PC-3 (cell line): ENCODE measurements around the gene TAPBPL. TPM values are rescaled to one million over a fixed set of nuclear protein-coding genes. Genes with fewer than 3 reads are reported as not detected.
"Not testable (repeated sequence)": the region's sequence is repeated elsewhere in the genome, so short reads cannot be mapped to it uniquely, and the experiment has no call there.

Experiments
- ATAC-seq: fragments of 200-7000 bp; cut with Tn5 transposase; 2 replicates; pipeline ENCODE4 v1.9.1; 2020; ENCODE audit warnings: mild to moderate bottlenecking, moderate library complexity
- BruUV-seq: library from RNA; stranded (reverse); fragments of 400-500 nt; replicated peaks from 2 replicates; lab custom pipeline; 2021; lab: Mats Ljungman, UMichigan
- CTCF ChIA-PET: fragments of 300-600 bp; sonication (Branson Sonifier 250); formaldehyde crosslinking; loops from one replicate; lab custom pipeline; 2022; ENCODE audit warnings: antibody characterized with exemption; lab: Charles Lee
- POLR2A ChIA-PET: fragments of 300-600 bp; sonication (Branson Sonifier 250); formaldehyde crosslinking; loops from one replicate; lab custom pipeline; 2022; ENCODE audit warnings: antibody characterized with exemption; ENCODE audit not compliant: unreplicated experiment; lab: Charles Lee
- DNase-seq: peaks from one replicate; pipeline ENCODE4 v3.0.0-alpha.2; 2015
- H2AFZ ChIP-seq: fragments of 300-600 bp; sonication (generic); 2 replicates; pipeline ENCODE4 v1.6.0; 2016; ENCODE audit warnings: antibody characterized with exemption, low read length
- H3F3A ChIP-seq: fragments of 300-600 bp; sonication (generic); one replicate; pipeline ENCODE4 v1.6.0; 2017; ENCODE audit warnings: antibody characterized with exemption, low read length, control low read depth, mild to moderate bottlenecking; ENCODE audit not compliant: unreplicated experiment
- H3K27ac ChIP-seq: fragments of 300-600 bp; sonication (generic); 2 replicates; pipeline ENCODE4 v1.5.1; 2016; ENCODE audit warnings: mild to moderate bottlenecking, low read length
- H3K27me3 ChIP-seq: fragments of 300-600 bp; sonication (generic); 2 replicates; pipeline ENCODE4 v1.6.1; 2016; ENCODE audit warnings: low read length, mixed read lengths
- H3K36me3 ChIP-seq: fragments of 300-600 bp; sonication (generic); 2 replicates; pipeline ENCODE4 v1.6.1; 2016; ENCODE audit warnings: low read depth, mixed run types, low read length, mixed read lengths
- H3K4me1 ChIP-seq: fragments of 300-600 bp; sonication (generic); 2 replicates; pipeline ENCODE4 v1.5.1; 2016; ENCODE audit warnings: low read length; ENCODE audit not compliant: insufficient read depth
- H3K4me2 ChIP-seq: fragments of 300-600 bp; sonication (generic); 2 replicates; pipeline ENCODE4 v1.6.0; 2016; ENCODE audit warnings: low read length
- H3K4me3 ChIP-seq: fragments of 300-600 bp; sonication (generic); 2 replicates; pipeline ENCODE4 v1.5.1; 2016; ENCODE audit warnings: mild to moderate bottlenecking, low read length, mixed read lengths
- H3K79me2 ChIP-seq: fragments of 300-600 bp; sonication (generic); 2 replicates; pipeline ENCODE4 v1.6.1; 2017; ENCODE audit warnings: low read length, mixed read lengths
- H3K9ac ChIP-seq: fragments of 300-600 bp; sonication (generic); 2 replicates; pipeline ENCODE4 v1.6.0; 2016; ENCODE audit warnings: mild to moderate bottlenecking, low read length
- H3K9me2 ChIP-seq: fragments of 300-600 bp; sonication (generic); replicated peaks from 2 replicates; pipeline ENCODE4 v1.6.1; 2016; ENCODE audit warnings: mixed run types, low read length, mixed read lengths
- H3K9me3 ChIP-seq: fragments of 300-600 bp; sonication (generic); 2 replicates; pipeline ENCODE4 v1.6.1; 2016; ENCODE audit warnings: low read length, mixed read lengths
- H4K20me1 ChIP-seq: fragments of 300-600 bp; sonication (generic); 2 replicates; pipeline ENCODE4 v1.6.1; 2016; ENCODE audit warnings: low read length, mixed read lengths
- CTCF ChIP-seq: fragments of 300-600 bp; sonication (generic); conservative IDR thresholded peaks from 2 replicates; pipeline ENCODE4 v1.5.1; 2017; ENCODE audit warnings: antibody characterized with exemption, low read depth, mild to moderate bottlenecking, low read length
- EZH2 ChIP-seq: fragments of 300-600 bp; sonication (generic); IDR thresholded peaks from one replicate; pipeline ENCODE4 v1.6.1; 2017; ENCODE audit warnings: antibody characterized with exemption, mild to moderate bottlenecking, low read length; ENCODE audit not compliant: unreplicated experiment
- EZH2phosphoT487 ChIP-seq: fragments of 300-600 bp; sonication (generic); IDR thresholded peaks from 2 replicates; pipeline ENCODE4 v1.6.1; 2018; ENCODE audit warnings: mild to moderate bottlenecking, antibody characterized with exemption, low read length, borderline replicate concordance
- intact Hi-C: fragments of 100-400 bp; cut with micrococcal nuclease; formaldehyde crosslinking; loops from 2 replicates; pipeline ENCODE4 v1.9.0; 2023
- total RNA-seq: library from RNA; depleted of rRNA; stranded (reverse); fragments of >200 nt; gene quantifications from 2 replicates; pipeline ENCODE4 v1.2.3, GENCODE V29; 2014

The TAPBPL gene
- total RNA-seq, 1 experiment from 2014 or later, result 0.47 TPM

GRCh38 chr12:6478416-6478815 lies 26.6 kb downstream of the TAPBPL start:
- Histone ChIP-seq H3K9me2 (no peaks in the 10 kb centered on the region), H3K79me2 (no peaks in the 10 kb centered on the region), H3K27ac (no peak overlapping the region), H3K9me3 (no peaks in the 10 kb centered on the region), H3K4me1 (no peaks in the 10 kb centered on the region), H4K20me1 (no peaks in the 10 kb centered on the region), H3K9ac (no peak overlapping the region), H3K27me3 (no peaks in the 10 kb centered on the region), H3K36me3 (no peaks in the 10 kb centered on the region), H3F3A (no peaks in the 10 kb centered on the region), H3K4me2 (no peak overlapping the region), H3K4me3 (no peak overlapping the region), H2AFZ (no peak overlapping the region)
- no TSS peak for BruUV-seq
- DNase-seq, result no peak
- no peak for ATAC-seq
- ChIA-PET CTCF (no interaction called here), POLR2A (no interaction called here)
- TF ChIP-seq CTCF, result no peak
- no peak for TF ChIP-seq EZH2
- TF ChIP-seq EZH2phosphoT487, result no peak
- intact Hi-C loops, result no loop called here

GRCh38 chr12:6488240-6488639 lies 36.4 kb downstream of the TAPBPL start:
- H3K9me2 ChIP-seq, result no peaks in the 10 kb centered on the region
- no TSS peak for BruUV-seq
- H3K79me2 ChIP-seq, result peaks cover 18% of the 10 kb centered on the region
- no peak for TF ChIP-seq CTCF
- no peaks in the 10 kb centered on the region for H3K9me3 ChIP-seq
- H3K9ac ChIP-seq, result no peak overlapping the region
- no peak overlapping the region for H3K4me2 ChIP-seq
- intact Hi-C loops, result no loop called here
- peaks cover 7% of the 10 kb centered on the region; the same call in 1 of the 2 replicates for H3K4me1 ChIP-seq
- H4K20me1 ChIP-seq, result no peaks in the 10 kb centered on the region
- no peak overlapping the region for H3K27ac ChIP-seq
- no peak overlapping the region for H3K4me3 ChIP-seq
- ChIA-PET CTCF (interaction anchor here (0.7 kb wide), 1 partner anchor 64 kb away, joined by 4 read pairs; no protein-coding TSS in a partner anchor), POLR2A (interaction anchor here (0.7 kb wide), 1 partner anchor 46 kb away, joined by 6 read pairs; the partner anchor contains the start of gene GAPDH)
- DNase-seq (no peak), ATAC-seq (no peak)
- no peak overlapping the region for H2AFZ ChIP-seq
- H3K36me3 ChIP-seq, result no peaks in the 10 kb centered on the region; the same call in 1 of the 2 replicates
- no peaks in the 10 kb centered on the region for H3F3A ChIP-seq
- no peaks in the 10 kb centered on the region for H3K27me3 ChIP-seq

- intact Hi-C loops, result no loop called here
- H3K9me2 ChIP-seq, result no peaks in the 10 kb centered on the region
- H2AFZ ChIP-seq, result no peak overlapping the region
- CTCF ChIA-PET, result interaction anchor here (0.7 kb wide), 1 partner anchor 144 kb away, joined by 4 read pairs; no protein-coding TSS in a partner anchor
- H3K9me3 ChIP-seq, result no peaks in the 10 kb centered on the region
- no peaks in the 10 kb centered on the region; the same call in 1 of the 2 replicates for H3K36me3 ChIP-seq
- H3F3A ChIP-seq, result no peaks in the 10 kb centered on the region
- H4K20me1 ChIP-seq, result no peaks in the 10 kb centered on the region
- H3K4me3 ChIP-seq, result no peak overlapping the region
- no peak overlapping the region for H3K27ac ChIP-seq
- no peak for ATAC-seq
- DNase-seq, result no peak
- BruUV-seq, result no TSS peak
- no peak overlapping the region for H3K9ac ChIP-seq
- peaks cover 7% of the 10 kb centered on the region; the same call in 1 of the 2 replicates for H3K4me1 ChIP-seq
- peaks cover 22% of the 10 kb centered on the region for H3K79me2 ChIP-seq
- POLR2A ChIA-PET, result no interaction called here
- no peak overlapping the region for H3K4me2 ChIP-seq
- TF ChIP-seq CTCF (no peak), EZH2phosphoT487 (no peak), EZH2 (no peak)
- no peaks in the 10 kb centered on the region for H3K27me3 ChIP-seq
Observed at GRCh38 chr12:6489449-6489848, 37.6 kb downstream of the TAPBPL start.

GRCh38 chr12:6490673-6491072 lies 38.8 kb downstream of the TAPBPL start:
- H3F3A ChIP-seq, H3K9ac ChIP-seq, DNase-seq, H3K4me3 ChIP-seq, CTCF ChIA-PET, H3K4me2 ChIP-seq, H3K27ac ChIP-seq, H3K9me3 ChIP-seq, BruUV-seq, H4K20me1 ChIP-seq, H3K9me2 ChIP-seq, intact Hi-C loops, H3K36me3 ChIP-seq, ATAC-seq, H3K27me3 ChIP-seq, H2AFZ ChIP-seq: not testable (repeated sequence)
- Histone ChIP-seq H3K4me1 (peaks cover 18% of the 10 kb centered on the region), H3K79me2 (peaks cover 34% of the 10 kb centered on the region)
- POLR2A ChIA-PET, result interaction anchor here (0.7 kb wide), 1 partner anchor 170 kb away, joined by 4 read pairs; no protein-coding TSS in a partner anchor
